ENCODE measurements around the gene FDXR. TPM values are rescaled to one million over a fixed set of nuclear protein-coding genes. Genes with fewer than 3 reads are reported as not detected.

Gene FDXR
- total and polyA plus RNA-seq, 9 donors = 11.1 to 50.8 (median 40.1) TPM

DNA sequence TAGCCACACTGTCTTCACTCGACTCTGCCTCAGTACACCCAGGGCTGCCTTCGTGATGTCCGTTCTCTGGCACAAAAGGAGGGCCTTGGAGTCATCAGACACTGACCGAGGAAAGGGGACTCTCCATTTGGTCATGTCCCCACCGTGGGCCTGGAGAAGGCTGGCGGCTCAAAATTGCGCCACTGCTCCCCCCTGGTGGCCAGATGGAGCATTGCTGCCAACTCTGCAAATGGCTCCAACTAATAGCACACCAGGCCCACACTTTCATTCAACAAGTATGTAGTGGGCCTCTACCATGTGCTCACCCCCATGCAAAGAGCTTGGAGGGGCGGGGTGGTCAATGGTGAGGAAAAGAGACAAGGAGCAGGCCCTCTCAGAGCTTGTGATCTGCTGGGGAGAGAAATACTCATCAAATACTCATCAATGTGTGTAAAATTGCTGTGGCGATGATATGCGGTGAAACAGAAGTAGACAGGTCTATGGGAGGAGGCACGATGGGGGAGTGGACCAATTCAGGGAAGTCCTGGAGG lies 7.9 kb downstream of the FDXR start:
- no peak for TF ChIP-seq EP300 (IDR thresholded peaks at IDR 0.05)
- TF ChIP-seq, protein P1, sequence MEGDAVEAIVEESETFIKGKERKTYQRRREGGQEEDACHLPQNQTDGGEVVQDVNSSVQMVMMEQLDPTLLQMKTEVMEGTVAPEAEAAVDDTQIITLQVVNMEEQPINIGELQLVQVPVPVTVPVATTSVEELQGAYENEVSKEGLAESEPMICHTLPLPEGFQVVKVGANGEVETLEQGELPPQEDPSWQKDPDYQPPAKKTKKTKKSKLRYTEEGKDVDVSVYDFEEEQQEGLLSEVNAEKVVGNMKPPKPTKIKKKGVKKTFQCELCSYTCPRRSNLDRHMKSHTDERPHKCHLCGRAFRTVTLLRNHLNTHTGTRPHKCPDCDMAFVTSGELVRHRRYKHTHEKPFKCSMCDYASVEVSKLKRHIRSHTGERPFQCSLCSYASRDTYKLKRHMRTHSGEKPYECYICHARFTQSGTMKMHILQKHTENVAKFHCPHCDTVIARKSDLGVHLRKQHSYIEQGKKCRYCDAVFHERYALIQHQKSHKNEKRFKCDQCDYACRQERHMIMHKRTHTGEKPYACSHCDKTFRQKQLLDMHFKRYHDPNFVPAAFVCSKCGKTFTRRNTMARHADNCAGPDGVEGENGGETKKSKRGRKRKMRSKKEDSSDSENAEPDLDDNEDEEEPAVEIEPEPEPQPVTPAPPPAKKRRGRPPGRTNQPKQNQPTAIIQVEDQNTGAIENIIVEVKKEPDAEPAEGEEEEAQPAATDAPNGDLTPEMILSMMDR (IDR thresholded peaks at IDR 0.05) = peak; percentile 90 to 94 (median 93)
- TF ChIP-seq POLR2A (IDR thresholded peaks at IDR 0.05) = no peak
- peaks cover 3% of the 10 kb centered on the region for H3K27me3 ChIP-seq
- intact Hi-C loops (cut with DNase I) = loop anchor here in 3 of 4 donors (2.0 to 10.0 kb wide), 5 partner anchors 73 to 123 kb away; partner anchors contain the start of gene NHERF1 (in 1 of the 3)
- H3K9me3 ChIP-seq = no peaks in the 10 kb centered on the region
- H3K27ac ChIP-seq = no peak overlapping the region
- 24 to 26% (median 24%) methylated on average over 11 of the region's 11 CpGs for WGBS, 3 donors
- H3K4me1 ChIP-seq (ENCODE audit: insufficient read depth) = peaks cover 8% of the 10 kb centered on the region
- no peaks in the 10 kb centered on the region for H3K36me3 ChIP-seq
- DNase-seq = peak; percentile 66 to 86 (median 83)
- H3K4me3 ChIP-seq = no peak overlapping the region

DNA sequence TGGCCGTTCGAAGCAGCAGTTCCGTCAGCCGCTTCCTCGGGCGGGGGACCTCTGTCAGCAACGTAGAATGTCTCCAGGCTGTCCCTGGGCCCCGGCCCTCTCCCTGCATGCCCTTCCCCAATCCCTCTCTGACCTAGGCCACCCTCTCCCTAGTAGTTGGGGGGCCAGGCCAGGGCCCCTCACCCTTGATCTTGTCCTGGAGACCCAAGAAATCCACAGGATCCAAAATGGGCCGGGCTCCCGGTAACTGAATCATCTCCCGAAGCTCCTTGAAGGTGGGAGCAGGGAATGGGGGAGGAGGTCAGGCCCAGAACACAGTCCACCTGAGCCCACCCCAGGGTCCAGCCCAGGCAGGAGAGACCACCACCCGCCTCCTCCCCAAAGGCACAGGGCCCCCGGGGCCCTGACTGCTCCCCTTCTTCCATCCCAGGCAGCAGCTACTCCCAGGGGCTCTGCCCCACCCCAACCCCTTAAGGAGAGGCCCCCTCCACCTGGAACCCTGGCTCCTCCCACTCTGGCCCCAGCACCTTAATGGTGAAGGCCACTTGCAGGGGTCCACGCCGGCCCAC lies 8.4 kb downstream of the FDXR start:
- TF ChIP-seq, protein P1 (IDR thresholded peaks at IDR 0.05) = no peak
- TF ChIP-seq EP300 (IDR thresholded peaks at IDR 0.05) (no peak), POLR2A (IDR thresholded peaks at IDR 0.05) (no peak)
- H3K36me3 ChIP-seq = no peaks in the 10 kb centered on the region
- intact Hi-C loops (cut with DNase I) = loop anchor here in 3 of 4 donors (2.0 to 10.0 kb wide), 4 partner anchors 72 to 117 kb away; partner anchors contain the start of gene NHERF1 (in 1 of the 3)

DNA sequence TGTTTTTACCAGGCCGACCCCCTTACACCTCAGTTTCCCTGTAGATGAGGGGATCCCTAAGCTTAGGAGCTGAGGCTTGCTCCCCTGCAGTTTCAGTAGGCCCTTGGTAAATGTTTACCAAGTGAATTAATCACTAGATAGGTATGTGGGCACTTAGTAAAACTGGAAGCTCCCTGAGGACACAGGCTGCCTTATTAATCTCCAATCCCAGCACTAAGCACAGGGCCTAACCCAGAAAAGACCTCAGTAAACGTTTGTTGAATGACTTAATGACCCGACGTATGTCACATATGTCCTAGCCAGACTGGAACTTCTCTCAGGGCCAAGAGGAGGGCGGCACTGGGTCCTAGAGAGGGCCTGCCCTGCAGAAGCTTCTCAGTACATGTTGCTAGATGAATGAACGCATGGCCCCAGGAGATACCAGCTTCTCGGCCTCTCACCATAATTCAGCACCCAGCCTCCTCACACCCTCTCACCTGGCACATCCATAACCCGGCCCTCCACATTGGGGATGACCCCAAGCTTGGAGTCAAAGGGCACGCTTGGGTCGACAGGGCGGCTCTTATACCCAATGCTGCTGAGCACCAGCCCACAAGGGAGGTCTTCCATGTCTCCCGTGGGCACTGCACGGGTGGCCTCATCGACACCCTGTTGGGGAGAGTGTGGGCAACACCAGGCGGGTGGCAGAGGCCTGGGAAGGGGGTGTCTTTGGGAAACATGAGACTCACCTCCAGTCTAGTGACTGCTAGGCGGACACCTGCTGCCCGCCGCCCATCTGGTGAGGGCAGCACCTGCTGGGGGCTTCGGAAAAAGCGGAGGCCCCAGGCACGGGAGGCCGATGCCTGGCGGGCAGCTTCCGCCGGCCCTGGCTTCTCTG lies 9.1 kb downstream of the FDXR start:
- peaks cover 3% of the 10 kb centered on the region for H3K4me1 ChIP-seq (ENCODE audit: insufficient read depth)
- no peak overlapping the region for H3K4me3 ChIP-seq
- intact Hi-C loops (cut with DNase I) = loop anchor here in 3 of 4 donors (2.0 to 10.0 kb wide), 5 partner anchors 71 to 116 kb away; partner anchors contain the start of gene NHERF1 (in 1 of the 3)
- H3K36me3 ChIP-seq = no peaks in the 10 kb centered on the region
- H3K9me3 ChIP-seq = no peaks in the 10 kb centered on the region
- H3K27me3 ChIP-seq = peaks cover 3% of the 10 kb centered on the region
- DNase-seq = peak in 1 of 5 donors; percentile 40
- TF ChIP-seq POLR2A (IDR thresholded peaks at IDR 0.05) = no peak
- no peak for TF ChIP-seq EP300 (IDR thresholded peaks at IDR 0.05)
- TF ChIP-seq, protein P1 (IDR thresholded peaks at IDR 0.05) = no peak
- whole genome bisulfite sequencing, 3 donors = 85 to 89% (median 88%) methylated on average over 23 to 25 of the region's 25 CpGs
- H3K27ac ChIP-seq = no peak overlapping the region

More for the DNA sequence above, 8.4 kb downstream of the FDXR start:
- no peaks in the 10 kb centered on the region for H3K9me3 ChIP-seq
- WGBS, 3 donors = 89 to 90% (median 89%) methylated on average over 15 of the region's 15 CpGs
- peaks cover 3% of the 10 kb centered on the region for H3K27me3 ChIP-seq
- H3K4me3 ChIP-seq = no peak overlapping the region
- no peak for DNase-seq
- H3K27ac ChIP-seq = no peak overlapping the region
- peaks cover 6% of the 10 kb centered on the region for H3K4me1 ChIP-seq (ENCODE audit: insufficient read depth)

- Histone ChIP-seq H3K9me3 (no peaks in the 10 kb centered on the region), H3K4me1 (ENCODE audit: insufficient read depth) (peaks cover 3% of the 10 kb centered on the region), H3K27ac (no peak overlapping the region), H3K27me3 (peaks cover 3% of the 10 kb centered on the region), H3K36me3 (no peaks in the 10 kb centered on the region), H3K4me3 (no peak overlapping the region)
- intact Hi-C loops (cut with DNase I) = loop anchor here in 2 of 4 donors (2.0 to 10.0 kb wide), 4 partner anchors 71 to 116 kb away; partner anchors contain the start of gene NHERF1 (in 1 of the 2)
- TF ChIP-seq, protein P1 (IDR thresholded peaks at IDR 0.05) = no peak
- no peak for TF ChIP-seq EP300 (IDR thresholded peaks at IDR 0.05)
- no peak for DNase-seq
- WGBS, 3 donors = 74 to 93% (median 79%) methylated on average over 5 to 6 of the region's 6 CpGs
Observed at GRCh38 chr17:74862919-74863318, 9.9 kb downstream of the FDXR start.
